NCI-H345 treated with DMSO at 0.1 percent for 48 hours (cell line): Measurements from ENCODE around the gene CCDC88B.

Experiments
- DNase-seq: peaks from one replicate; lab custom pipeline; 2025; ENCODE audit not compliant: unreplicated experiment; lab: John Stamatoyannopoulos, UW

Gene CCDC88B

DNA sequence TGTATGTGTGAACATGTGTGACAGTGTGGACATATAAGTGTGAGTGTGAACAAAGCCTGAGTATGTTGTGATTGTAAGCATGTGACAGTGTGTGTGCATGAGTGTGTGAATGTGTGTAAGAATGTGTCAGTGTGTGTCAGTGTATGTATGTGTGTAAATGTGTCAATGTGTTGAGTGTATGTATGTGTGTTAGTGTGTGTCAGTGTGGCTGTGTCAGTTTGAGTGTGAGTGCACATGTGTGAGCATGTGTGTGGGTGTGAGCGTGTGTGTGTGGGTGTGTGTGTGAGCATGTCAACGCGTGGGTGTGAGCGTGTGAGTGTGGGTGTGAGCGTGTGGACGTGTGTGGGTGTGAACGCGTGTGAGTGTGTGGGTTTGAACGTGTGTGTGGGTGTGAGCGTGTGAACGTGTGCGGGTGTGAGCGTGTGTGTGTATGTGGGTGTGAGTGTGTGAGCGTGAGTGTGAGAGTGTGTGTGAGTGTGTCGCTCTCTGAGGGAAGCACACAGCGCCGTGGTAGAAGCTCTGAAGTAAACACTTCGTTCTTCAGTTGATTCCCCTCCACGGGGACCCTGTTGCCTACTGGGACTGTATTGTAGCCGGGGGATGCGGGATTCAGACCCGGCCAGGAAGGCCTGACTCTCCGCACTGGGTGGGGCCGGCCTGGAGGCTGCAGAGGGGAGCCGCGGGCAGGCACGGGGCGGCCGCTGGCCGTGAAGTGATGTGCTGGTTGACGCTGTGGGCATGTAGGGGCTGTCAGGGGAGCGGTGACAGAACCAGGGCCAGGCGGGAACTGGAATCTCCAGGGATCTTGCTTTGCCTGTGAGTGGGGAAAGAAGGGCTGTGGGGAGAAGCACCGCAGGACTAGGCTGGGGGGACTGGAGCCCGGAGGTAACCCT lies 40.1 kb downstream of the CCDC88B start:
- no peak for DNase-seq

DNA sequence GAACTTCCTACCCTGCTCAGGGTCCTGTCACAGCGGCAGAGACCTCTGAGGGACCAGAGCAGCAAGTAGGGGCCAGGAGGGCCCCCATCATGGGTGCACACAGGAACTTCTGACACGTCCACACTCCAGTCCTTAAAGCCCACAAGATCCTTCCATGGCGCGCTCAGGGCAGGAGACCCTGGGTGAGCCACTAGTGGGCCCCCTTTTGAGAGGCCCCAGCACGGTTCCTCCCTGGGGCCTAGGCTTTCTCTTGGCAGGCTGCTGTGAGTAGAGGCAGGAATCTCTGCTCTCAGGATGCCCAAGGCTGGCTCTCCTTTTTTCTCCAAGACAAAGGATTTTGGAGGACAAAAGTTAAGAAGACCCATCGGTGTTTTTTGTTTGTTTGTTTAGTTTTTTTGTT lies 41.3 kb downstream of the CCDC88B start:
- DNase-seq = no peak

DNA sequence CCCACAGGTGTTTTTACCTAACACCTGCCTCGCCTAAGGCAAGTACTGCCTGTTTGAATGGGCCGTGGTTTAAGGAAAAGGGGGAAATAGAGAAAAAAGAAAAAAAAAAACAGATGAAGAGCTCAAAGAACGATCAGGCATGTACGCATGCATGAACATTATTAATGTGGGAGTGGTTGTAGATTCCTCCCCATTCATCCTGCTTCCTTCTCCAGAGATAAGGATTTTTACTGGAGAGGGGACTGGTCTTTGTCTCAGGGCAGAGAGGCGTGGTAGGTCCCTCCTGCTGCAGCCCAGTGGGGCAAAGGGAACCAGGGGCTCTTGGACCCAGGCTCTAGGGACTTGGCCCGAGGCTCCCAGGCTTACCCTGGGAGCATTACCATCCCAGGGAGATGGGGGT lies 42.0 kb downstream of the CCDC88B start:
- no peak for DNase-seq

DNA sequence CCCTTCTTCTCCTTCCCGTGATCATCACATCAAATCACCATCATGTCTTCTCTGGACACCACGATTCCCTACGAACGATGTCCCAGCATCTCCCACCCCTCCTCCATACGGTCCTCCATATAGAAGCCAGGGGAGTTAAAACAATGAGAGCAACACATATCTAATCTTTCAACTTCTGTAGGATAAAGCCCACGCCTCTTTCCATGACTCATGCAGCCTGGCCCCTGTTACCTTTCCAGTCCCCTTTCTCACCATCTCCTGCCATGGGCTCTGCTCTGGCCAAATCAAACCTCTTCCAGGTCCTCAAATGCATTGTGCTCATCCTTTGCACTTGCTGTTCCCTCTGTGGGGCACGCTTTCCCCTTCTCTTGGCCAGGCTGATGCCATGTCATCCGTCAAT lies 42.6 kb downstream of the CCDC88B start:
- no peak for DNase-seq

DNA sequence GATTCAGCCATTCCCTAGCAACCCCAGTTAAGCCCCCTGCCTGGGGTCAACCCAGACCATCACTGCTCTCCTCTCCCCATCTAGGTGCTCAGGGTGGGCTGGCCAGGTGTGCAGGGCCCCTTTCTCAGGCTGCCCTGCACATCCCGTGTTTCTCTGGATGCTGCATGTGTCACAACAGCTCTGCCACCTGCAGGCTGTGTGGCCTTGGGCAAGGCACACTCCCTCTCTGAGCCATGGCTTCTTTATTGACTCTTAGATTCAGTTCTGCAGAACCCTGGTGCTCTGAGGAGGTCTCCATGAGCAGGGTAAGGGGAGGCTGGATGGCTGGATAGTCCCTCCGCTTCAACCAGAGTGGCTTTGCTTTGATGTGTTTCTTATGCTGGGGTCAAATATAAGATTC lies 43.6 kb downstream of the CCDC88B start:
- DNase-seq = no peak

DNA sequence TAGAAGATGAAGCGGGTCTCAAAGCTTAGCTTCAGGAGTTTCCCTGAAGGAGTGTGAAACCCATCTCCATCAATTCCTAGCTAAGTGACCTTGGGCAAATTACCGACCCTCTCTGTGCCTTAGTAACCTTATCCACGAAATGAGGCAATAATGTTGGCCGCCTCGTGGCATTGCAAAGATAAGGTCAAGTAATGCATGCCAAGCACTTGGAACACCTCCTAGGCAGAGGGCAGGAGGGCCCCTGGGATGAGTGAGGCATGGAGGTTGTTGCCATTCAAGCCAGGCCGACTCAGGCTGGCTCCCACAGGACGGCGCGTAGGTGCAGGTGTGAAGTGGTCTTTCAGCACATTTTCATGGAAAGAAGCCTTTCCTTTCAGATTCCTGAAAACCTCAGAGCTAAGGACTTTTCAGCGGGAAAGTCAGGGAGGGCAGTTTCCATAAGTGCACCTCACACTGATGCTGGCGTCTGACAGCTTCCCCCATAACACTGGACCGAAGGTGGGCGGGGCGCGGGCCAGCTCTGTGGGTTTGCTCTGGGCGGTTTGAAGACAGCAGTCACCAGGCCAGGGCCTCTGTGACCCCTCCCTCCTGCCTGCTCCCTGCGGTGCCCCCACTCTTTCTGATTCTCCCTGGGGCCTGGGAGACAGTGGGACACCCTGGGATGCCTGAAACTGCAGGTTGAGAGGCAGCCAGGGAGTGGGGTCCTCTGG lies 44.2 kb downstream of the CCDC88B start:
- DNase-seq = no peak

DNA sequence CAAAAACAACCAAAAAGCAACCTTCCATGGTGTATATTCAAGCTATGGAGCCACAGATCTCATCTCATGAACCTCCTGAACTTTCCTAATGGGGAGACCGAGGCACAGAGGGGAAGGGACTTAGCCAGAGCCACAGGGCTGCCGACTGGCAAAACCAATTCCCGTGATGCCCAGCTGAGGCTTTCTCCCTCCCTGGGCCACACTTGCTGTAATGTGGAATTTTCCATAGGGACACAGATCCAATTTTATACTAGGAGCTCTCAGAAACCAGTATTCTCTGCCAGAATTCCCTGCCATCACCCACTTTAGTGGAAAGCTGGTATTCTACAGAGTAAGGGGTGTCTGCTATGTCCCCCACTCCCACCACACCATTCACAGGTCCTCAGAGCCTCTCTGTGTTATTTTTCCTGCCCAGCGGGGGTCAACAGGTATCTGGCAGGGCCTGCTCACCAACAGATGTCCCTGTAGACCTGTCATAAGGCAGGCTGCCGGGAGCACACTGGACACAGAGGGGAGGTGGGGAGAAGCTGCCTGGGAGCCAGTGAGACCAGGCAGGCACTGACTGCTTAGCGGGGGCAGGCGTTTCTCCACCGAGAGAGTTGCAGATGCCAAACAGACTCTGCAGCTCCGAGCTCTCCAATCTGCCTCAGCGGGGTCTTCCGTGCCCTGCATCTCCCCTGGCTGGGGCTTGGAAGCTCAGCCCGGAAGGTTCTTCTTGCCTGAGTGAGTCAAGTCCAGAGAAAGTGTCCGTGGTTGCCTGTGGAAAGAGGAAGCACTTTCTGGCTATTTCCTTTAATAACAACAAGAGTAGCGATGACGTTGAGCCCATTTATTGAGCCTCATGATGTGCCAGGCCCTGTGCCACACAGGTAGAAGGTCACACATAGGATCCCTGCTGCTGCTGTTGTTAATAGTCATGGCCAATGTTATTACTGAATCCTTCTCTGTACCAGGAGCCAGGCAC lies 45.3 kb downstream of the CCDC88B start:
- DNase-seq = no peak

DNA sequence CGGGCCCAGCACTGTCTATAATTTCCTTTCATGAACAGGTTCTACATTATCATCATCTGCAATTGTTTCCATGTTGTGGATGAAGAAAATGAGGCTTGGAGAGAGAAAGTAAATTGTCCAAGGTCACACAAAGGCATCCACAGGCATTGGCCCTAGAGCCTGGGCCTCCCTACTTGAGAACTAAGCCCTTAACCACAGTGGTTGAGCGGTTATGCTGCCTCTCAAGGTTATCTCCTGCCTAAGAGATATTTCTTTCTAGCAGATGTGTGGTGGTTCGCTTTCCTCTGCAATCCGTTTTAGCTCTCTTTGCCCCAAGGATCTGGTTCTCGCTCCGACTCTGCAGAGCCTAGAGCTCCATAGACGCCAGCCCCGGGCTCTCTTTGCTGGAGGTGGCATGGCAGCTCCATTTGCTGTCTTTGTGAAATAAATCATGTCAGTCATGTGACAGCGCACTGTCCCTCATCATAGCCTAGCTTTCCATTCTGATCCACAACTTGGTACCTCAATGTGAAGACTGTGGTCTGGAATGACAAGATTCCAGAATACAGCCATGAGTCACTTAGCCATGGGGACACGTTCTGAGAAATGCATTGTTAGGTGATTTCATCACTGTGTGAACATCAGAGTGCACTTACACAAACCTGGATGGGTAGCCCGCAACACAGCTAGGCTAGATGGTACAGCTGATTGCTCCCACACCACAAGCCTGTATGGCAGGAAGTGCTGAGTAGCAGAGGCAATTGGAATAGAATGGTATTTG lies 46.1 kb downstream of the CCDC88B start:
- DNase-seq = no peak

DNA sequence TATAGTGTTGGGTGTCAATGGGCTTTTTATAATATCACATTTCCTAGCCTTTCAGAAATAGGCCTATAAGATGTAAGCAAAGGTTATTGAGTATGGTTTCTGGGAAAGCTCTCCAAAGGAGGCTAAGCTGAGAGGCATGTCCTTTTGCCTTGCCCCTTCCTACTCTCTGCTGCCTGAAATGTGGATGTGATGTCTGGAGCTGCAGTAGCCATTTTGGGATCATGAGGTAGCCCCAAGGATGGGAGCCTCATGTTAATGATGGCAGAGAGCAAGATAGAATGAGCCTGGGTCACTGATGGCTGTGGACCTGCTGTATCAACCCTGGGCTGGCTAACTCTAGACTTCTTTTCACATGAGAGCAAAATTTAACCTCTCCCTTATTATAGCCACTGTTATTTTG lies 47.9 kb downstream of the CCDC88B start:
- DNase-seq = no peak

DNA sequence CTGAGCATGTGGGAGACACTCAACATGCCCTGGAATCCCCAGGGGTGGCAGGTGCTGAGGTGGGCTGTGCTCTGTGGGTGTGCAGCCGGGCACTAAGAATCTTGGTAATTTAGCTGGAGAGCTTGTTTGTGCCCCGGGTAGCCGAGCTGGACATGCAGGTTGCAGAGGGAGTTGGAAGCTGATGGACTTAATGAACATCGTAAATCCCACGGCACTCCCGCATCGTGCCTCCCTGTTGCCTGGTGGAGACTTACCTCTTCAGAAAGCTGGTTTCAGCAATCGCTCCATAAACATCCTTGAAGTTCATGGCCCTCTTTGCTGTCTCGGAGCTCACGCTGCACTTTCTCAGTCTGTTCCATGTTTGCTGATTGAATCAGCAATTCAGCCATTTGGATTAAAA lies 48.9 kb downstream of the CCDC88B start:
- DNase-seq = no peak

DNA sequence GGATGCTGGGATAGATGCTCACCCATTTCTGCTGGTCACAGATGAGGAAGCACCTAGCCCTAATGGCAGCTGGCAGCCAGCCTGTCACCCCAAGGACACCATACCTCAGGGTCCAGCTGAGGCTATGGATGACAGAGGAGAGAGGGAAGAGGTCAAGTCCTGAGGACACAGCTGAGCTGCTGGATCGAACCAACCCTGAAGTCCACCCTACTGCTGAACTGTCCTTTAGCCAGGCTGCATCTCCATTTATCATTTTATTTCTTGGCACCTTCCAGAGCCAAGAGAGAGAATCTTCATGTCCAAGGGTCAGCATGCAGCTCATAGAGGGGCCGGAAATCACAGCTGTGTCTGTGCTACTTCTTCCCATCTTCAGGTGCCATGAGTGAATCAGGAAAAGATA lies 49.8 kb downstream of the CCDC88B start:
- no peak for DNase-seq

DNA sequence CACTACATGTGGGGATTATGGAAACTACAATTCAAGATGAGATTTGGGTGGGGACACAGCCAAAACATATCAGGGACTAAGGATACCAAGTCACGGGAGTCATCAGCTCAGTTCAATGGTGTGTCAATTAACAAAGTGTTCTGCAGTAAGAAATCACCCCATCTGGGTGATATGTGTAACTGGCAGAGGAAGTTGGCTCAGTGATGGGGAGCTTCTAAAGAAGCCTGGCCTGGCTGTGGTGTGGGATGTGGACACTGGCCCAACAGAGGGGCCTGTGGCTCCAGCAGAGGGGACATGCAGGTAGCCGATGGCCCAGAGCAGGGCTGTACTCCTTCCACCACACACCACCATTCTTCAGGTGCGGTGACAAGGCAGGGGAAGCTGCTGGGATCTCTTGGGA lies 50.6 kb downstream of the CCDC88B start:
- no peak for DNase-seq

DNA sequence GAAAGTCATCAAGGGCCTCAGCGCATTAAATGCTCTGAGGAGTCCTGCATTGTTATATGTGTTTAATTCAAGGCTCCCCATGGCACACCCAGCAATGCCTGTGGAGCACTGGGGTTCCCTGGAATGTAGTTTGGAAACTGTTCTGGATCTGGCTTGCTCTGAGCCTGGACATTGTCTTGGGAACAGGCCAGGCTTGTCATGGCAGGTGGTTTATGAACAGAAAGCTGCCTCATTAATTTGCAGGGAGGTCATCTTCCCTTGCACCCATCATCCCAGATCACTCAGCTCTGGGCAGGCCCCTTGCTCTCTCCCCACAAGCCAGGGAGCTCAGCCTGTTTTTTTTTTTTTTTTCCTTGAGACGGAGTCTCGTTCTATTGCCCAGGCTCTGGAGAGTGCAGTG lies 51.8 kb downstream of the CCDC88B start:
- no peak for DNase-seq

DNA sequence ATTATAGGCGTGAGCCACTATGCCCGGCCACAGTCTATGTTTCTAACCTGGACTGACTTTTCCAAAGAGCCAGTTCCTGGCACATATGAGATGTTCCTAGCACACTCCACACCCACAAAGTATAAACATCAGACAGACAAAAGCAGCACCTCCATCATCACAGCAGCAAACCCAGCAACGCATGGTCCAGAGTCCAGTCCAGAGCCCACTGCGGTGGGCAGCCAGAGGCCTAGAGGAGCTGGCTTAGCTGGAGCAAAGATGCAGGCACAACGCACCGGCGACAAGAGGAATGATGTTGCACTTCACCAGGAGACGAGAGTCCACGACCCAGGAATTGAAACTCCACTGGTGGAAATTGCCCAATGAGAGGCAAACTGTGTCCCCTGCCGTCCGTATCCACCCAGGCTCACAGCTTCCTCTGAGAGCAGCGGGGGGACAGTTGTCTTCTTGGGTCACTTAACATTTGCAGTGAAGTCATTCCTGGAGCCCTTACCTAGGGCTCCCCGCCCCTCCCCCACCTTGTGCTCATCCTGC lies 55.6 kb downstream of the CCDC88B start:
- no peak for DNase-seq

DNA sequence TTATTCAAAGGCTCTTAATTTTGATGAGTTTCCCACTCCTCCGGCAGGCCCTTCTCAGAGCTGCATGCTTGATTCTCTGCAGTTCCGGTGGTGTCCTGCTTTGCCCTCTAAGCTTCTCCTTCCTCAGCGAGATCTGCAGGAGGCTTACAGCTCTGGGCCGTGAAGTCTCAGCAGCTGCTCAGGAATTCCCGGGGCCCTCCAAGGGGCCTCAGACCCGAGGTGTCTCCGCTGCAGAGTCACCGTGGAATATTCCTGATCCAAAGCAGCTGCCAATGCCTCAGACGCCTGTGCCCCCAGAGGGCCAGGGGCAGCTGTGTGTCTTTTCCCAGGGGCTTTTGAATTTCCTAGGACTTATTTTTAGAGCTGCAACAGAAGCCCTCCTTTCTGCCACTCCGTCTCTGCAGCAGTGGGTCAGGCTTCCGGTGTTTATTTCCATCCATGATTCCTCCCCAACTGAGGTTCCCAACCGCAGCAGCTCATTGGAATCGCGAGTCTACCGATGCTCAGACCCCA lies 56.1 kb downstream of the CCDC88B start:
- no peak for DNase-seq

DNA sequence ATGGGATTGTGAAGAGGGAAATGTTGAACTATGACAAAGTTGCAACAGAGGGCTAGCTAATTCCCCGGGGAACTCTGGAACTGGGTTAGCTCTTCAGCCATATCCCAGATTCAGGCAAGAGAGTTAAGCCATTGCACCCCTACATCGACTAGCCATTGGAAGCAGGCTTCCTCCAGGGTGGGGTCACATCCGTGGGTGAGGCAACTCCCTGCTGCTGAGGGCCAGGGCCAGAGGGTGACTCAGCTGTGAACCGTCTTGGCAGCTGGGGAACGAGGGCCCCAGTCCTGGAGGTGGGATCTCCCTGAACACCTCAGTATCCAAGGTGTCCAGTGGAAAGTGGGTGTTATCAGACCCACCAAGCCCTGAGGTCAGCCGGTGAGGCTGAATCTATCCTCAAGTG lies 60.1 kb downstream of the CCDC88B start:
- no peak for DNase-seq

DNA sequence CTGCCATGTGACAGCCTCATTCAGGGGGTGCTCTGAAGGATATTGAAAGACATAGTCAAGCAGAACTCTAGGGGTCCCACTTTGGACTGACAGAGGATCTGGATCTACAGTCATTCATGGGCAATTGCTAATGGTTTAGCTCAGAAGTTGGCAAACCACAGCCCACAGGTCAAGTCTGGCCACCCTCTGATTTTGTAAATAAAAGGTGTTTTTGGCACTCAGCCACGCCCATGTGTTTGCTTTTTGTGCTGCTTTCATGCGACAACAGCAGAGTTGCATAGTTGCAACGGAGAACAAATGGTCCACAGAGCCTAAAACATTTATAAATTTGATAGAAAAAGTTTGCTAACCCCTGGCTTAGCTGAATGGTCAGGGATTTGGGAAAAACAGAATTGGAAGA lies 60.7 kb downstream of the CCDC88B start:
- DNase-seq = no peak

DNA sequence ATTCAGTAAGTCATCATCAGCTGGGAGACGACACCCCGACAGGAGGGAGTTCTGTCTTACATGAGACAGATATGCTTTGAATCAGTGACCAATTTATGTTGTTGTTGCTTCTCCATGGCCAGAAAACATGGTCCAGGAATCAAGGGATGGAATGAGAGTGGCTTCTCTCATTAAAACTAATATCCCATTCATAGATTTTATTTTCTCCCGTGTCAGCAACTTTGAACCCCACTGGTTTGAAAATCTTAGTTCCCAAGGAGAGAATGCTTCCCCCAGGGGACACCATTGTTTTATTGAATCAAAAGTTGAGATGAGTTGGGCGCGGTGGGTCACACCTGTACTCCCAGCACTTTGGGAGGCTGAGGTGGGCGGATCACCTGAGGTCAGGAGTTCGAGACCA lies 61.8 kb downstream of the CCDC88B start:
- no peak for DNase-seq

DNA sequence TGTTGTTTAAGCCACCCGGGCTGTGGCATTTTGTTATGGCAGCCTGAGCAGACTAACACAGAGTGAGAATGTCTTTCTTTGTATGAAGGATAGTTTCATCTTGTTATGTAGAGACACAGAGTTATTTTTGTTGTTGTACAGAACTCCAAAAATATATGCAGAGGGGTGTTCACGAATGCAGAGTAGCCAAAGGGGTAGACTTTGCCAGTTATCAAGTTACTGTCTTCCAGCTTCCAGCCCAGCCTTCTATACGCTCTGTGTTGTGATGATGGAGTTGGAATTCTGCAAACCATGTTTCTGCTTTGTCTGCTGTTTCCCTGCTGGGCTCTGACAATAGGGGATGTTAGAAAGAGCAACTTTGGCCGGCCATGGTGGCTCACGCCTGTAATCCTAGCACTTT lies 63.1 kb downstream of the CCDC88B start:
- DNase-seq = no peak
